Left lung (tissue), 10 donors: ENCODE measurements around the gene GTPBP8. TPM values are rescaled to one million over a fixed set of nuclear protein-coding genes. Genes with fewer than 3 reads are reported as not detected.

Experiments
- ATAC-seq: fragments of 200-7000 bp; cut with Tn5 transposase; one replicate; pipeline ENCODE4 v1.9.1; 2020; ENCODE audit warnings: moderate library complexity
- DNase-seq, 4 donors: peaks; one replicate each; pipeline ENCODE4 v3.0.0-alpha.2; 2013 to 2020
- H3K27ac ChIP-seq, 2 donors: fragments of 200-600 bp; sonication (generic) in 1 of 2; one replicate each; pipeline versions ENCODE4 v1.5.0 to v1.8.0; 2020 to 2021
- H3K27me3 ChIP-seq, 2 donors: fragments of 200-600 bp; sonication (generic) in 1 of 2; one replicate each; pipeline versions ENCODE4 v1.5.0 to v1.8.0; 2020 to 2021
- H3K36me3 ChIP-seq, 2 donors: fragments of 200-600 bp; sonication (generic) in 1 of 2; one replicate each; pipeline versions ENCODE4 v1.5.0 to v1.8.0; 2020 to 2021
- H3K4me1 ChIP-seq, 2 donors: fragments of 200-600 bp; one replicate each; pipeline ENCODE4 v1.8.0; 2021
- H3K4me3 ChIP-seq, 2 donors: fragments of 200-600 bp; sonication (generic) in 1 of 2; one replicate each; pipeline versions ENCODE4 v1.5.0 to v1.8.0; 2020 to 2021; ENCODE audit warnings: mild to moderate bottlenecking in 1 of 2
- H3K9me3 ChIP-seq, 2 donors: fragments of 200-600 bp; sonication (generic) in 1 of 2; one replicate each; pipeline versions ENCODE4 v1.5.0 to v1.8.0; 2020 to 2021
- CTCF ChIP-seq, 2 donors: fragments of 200-600 bp; sonication (generic) in 1 of 2; IDR thresholded peaks; one replicate each; pipeline versions ENCODE4 v1.5.0 to v1.8.0; 2021; ENCODE audit warnings: antibody characterized with exemption in 2 of 2
- intact Hi-C, 2 donors: fragments of 100-400 bp; cut with DNase I; formaldehyde crosslinking; loops; one replicate each; pipeline versions ENCODE4 v1.11.2 to v1.14.2; 2022
- polyA plus RNA-seq, 6 donors: library from polyadenylated mRNA; unstranded; fragments of 120-200 nt; gene quantifications; one replicate each; pipeline ENCODE4 v1.2.1, GENCODE V29; 2013; ENCODE audit not compliant: insufficient read length in 6 of 6
- total RNA-seq, 2 donors: library from RNA; stranded (reverse); fragmentation: NEBNext Ultra II Directional; extraction: Animal tissue kit (Norgen Biotek cat#: 25700); gene quantifications; one replicate each; pipeline ENCODE4 v1.2.1, GENCODE V29; 2021
- donor health status: DM: no; HTN: yes; CAD: no.
- donor health status: DM: no; HTN: no; CAD: no.

Gene GTPBP8
- total and polyA plus RNA-seq, 8 donors: 14.7 to 24.3 (median 21.0) TPM

- Histone ChIP-seq H3K4me3 (no peak overlapping the region), H3K27me3 (no peaks in the 10 kb centered on the region), H3K4me1 (peaks cover 0 to 4% of the 10 kb centered on the region in 2 donors), H3K36me3 (peaks cover 0 to 95% of the 10 kb centered on the region in 2 donors), H3K9me3 (no peaks in the 10 kb centered on the region), H3K27ac (no peak overlapping the region)
- DNase-seq (no peak), ATAC-seq (no peak)
- intact Hi-C loops: no loop called here
- TF ChIP-seq CTCF (IDR thresholded peaks at IDR 0.05): no peak
Measured at GRCh38 chr3:113002679-113003078, 11.9 kb downstream of the GTPBP8 start.

DNA sequence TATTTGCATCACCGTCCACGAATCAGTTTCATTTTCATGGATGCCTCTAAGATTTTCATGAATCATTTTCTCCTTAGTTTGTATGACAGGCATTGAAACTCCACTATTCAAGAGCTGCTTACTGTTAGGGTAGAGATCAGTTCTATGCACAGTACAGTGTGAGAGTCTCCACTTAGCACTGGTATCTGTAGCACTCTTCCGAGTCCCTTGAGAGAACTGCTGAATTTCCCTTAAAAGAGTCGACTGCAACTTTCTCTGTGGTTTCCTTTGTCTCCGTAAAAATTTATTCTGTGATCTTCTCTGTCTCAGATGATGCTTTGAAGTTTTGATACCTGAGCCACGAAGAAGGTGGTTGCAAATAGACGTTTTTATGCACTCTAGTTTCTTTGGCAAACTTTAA, 14.8 kb downstream of the GTPBP8 start:
- no peak for TF ChIP-seq CTCF (IDR thresholded peaks at IDR 0.05)
- H3K4me3 ChIP-seq: no peak overlapping the region
- ATAC-seq: no peak
- H3K4me1 ChIP-seq: peaks cover 0 to 2% of the 10 kb centered on the region in 2 donors
- no peaks in the 10 kb centered on the region for H3K27me3 ChIP-seq
- DNase-seq: no peak
- intact Hi-C loops: no loop called here
- peaks cover 0 to 99% of the 10 kb centered on the region in 2 donors for H3K36me3 ChIP-seq
- no peaks in the 10 kb centered on the region for H3K9me3 ChIP-seq
- H3K27ac ChIP-seq: no peak overlapping the region

DNA sequence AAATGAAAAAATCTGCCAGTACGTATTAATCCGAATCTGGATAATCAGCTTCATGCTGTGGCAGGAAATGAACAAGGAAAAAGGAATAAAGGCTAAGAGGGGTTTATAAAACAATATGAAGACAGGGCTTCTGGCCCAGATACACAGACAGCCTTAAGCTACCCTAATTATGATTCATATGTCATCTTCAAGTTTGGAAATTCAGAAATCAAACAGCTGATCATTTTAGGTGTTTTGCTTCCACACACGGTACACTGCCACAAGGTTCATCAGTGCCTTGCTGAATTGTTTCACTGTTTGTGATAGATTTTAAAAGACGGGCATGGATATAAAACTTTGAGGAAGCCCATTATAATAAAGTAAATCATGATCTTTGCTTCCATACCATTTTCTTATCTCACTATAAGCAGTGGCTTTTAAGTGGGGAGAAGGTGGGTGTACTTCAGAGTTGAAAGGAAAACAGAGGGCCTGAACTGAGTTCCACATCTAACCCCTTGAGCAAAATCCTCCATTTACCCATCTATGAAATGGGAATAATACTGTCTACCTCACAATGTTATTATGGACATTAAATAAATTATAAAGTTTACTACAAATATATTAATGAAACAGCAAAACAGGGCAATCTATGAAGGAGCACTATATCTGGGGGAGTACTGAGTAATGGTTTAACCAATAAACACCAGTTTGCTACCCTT, 15.7 kb downstream of the GTPBP8 start:
- no peaks in the 10 kb centered on the region for H3K9me3 ChIP-seq
- ATAC-seq (no peak), DNase-seq (no peak)
- H3K4me3 ChIP-seq: no peak overlapping the region
- intact Hi-C loops: no loop called here
- H3K27ac ChIP-seq: no peak overlapping the region
- peaks cover 0 to 99% of the 10 kb centered on the region in 2 donors for H3K36me3 ChIP-seq
- H3K4me1 ChIP-seq: no peaks in the 10 kb centered on the region
- no peaks in the 10 kb centered on the region for H3K27me3 ChIP-seq
- no peak for TF ChIP-seq CTCF (IDR thresholded peaks at IDR 0.05)

- TF ChIP-seq CTCF (IDR thresholded peaks at IDR 0.05): no peak
- intact Hi-C loops: no loop called here
- Histone ChIP-seq H3K4me3 (no peak overlapping the region), H3K36me3 (peaks cover 0 to 98% of the 10 kb centered on the region in 2 donors), H3K27ac (no peak overlapping the region), H3K27me3 (no peaks in the 10 kb centered on the region), H3K4me1 (no peaks in the 10 kb centered on the region), H3K9me3 (no peaks in the 10 kb centered on the region)
- DNase-seq: no peak
- no peak for ATAC-seq
Measured at GRCh38 chr3:113008117-113008516, 17.3 kb downstream of the GTPBP8 start.

DNA sequence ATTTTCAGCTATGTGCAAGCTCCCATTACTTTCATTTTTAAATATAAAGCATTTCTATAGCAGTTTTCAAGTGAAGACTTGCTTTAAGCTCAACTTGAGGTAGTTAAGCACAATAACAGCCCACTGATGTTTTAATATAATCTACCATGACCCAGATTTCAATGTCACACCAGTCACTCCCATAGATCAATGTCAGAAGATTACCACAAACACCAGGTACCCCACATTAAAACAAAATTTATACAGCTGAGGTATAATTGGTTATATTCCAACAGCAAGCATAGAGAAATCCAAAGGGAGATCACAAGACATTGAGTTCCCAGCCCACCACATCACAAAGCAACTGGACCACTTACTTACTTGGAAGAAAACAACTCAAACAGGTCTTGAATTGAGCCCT, 22.8 kb downstream of the GTPBP8 start:
- Histone ChIP-seq H3K9me3 (no peaks in the 10 kb centered on the region), H3K27me3 (no peaks in the 10 kb centered on the region), H3K4me1 (peaks cover 0 to 20% of the 10 kb centered on the region in 2 donors), H3K27ac (no peak overlapping the region), H3K36me3 (peaks cover 0 to 79% of the 10 kb centered on the region in 2 donors), H3K4me3 (no peak overlapping the region)
- DNase-seq (no peak), ATAC-seq (no peak)
- no peak for TF ChIP-seq CTCF (IDR thresholded peaks at IDR 0.05)
- intact Hi-C loops: no loop called here
